GM23248 (cell line): Measurements from ENCODE around the gene FOXF2. TPM values are rescaled to one million over a fixed set of nuclear protein-coding genes. Genes with fewer than 3 reads are reported as not detected.

Source experiments
- DNase-seq: peaks from one replicate; pipeline ENCODE4 v3.0.0-alpha.2; 2015
- H2AFZ ChIP-seq: fragments of 200-600 bp; sonication (generic); 2 replicates; pipeline ENCODE4 v1.6.1; 2016; ENCODE audit warnings: antibody characterized with exemption
- H3F3A ChIP-seq: fragments of 200-600 bp; sonication (generic); 2 replicates; pipeline ENCODE4 v1.6.1; 2016; ENCODE audit warnings: mild to moderate bottlenecking, antibody characterized with exemption, mixed run types; ENCODE audit not compliant: insufficient read depth
- H3K27ac ChIP-seq: fragments of 200-600 bp; sonication (generic); 2 replicates; pipeline ENCODE4 v1.5.1; 2016; ENCODE audit warnings: mild to moderate bottlenecking
- H3K27me3 ChIP-seq: fragments of 200-600 bp; sonication (generic); replicated peaks from 2 replicates; pipeline ENCODE4 v1.6.1; 2016; ENCODE audit warnings: mild to moderate bottlenecking; ENCODE audit not compliant: insufficient read depth
- H3K36me3 ChIP-seq: fragments of 200-600 bp; sonication (generic); 2 replicates; pipeline ENCODE4 v1.6.1; 2016; ENCODE audit warnings: low read depth, mild to moderate bottlenecking
- H3K4me1 ChIP-seq: fragments of 200-600 bp; sonication (generic); 2 replicates; pipeline ENCODE4 v1.6.1; 2016; ENCODE audit warnings: mild to moderate bottlenecking; ENCODE audit not compliant: insufficient read depth
- H3K4me2 ChIP-seq: fragments of 200-600 bp; sonication (generic); one replicate; pipeline ENCODE4 v1.6.1; 2016; ENCODE audit warnings: mild to moderate bottlenecking; ENCODE audit not compliant: unreplicated experiment
- H3K4me3 ChIP-seq: fragments of 200-600 bp; sonication (generic); 2 replicates; pipeline ENCODE4 v1.5.1; 2016; ENCODE audit warnings: mild to moderate bottlenecking
- H3K79me2 ChIP-seq: fragments of 200-600 bp; sonication (generic); 2 replicates; pipeline ENCODE4 v1.6.1; 2016; ENCODE audit warnings: mild to moderate bottlenecking; ENCODE audit not compliant: insufficient read depth
- H3K9ac ChIP-seq: fragments of 200-600 bp; sonication (generic); 2 replicates; pipeline ENCODE4 v1.6.1; 2016; ENCODE audit warnings: mild to moderate bottlenecking
- H3K9me2 ChIP-seq: fragments of 200-600 bp; sonication (generic); 2 replicates; pipeline ENCODE4 v1.6.1; 2016; ENCODE audit warnings: mixed run types, mild to moderate bottlenecking, moderate library complexity; ENCODE audit not compliant: insufficient read depth
- H3K9me3 ChIP-seq: fragments of 200-600 bp; sonication (generic); one replicate; pipeline ENCODE4 v1.6.1; 2017; ENCODE audit warnings: low read depth
- H4K20me1 ChIP-seq: fragments of 200-600 bp; sonication (generic); 2 replicates; pipeline ENCODE4 v1.6.0; 2016; ENCODE audit not compliant: insufficient read depth
- EZH2 ChIP-seq: fragments of 200-600 bp; sonication (generic); IDR thresholded peaks from 2 replicates; pipeline ENCODE4 v1.6.1; 2018; ENCODE audit warnings: antibody characterized with exemption, mild to moderate bottlenecking; ENCODE audit not compliant: insufficient read depth, poor library complexity, severe bottlenecking
- EZH2phosphoT487 ChIP-seq: fragments of 200-600 bp; sonication (generic); IDR thresholded peaks from 2 replicates; pipeline ENCODE4 v1.6.1; 2018; ENCODE audit warnings: antibody characterized with exemption, moderate library complexity, mild to moderate bottlenecking, low read depth; ENCODE audit not compliant: insufficient read depth
- WGBS, 2 experiments: methylation state at CpG; one replicate each; pipeline ENCODE4 v1.1.6; 2015 to 2017; ENCODE audit warnings: low lambda C conversion rate in 2 of 2, low coverage in 1 of 2; ENCODE audit errors: missing lambda C conversion rate in 2 of 2; 5-methylcytosine and 5-hydroxymethylcytosine counted together
- in situ Hi-C: fragments of 300-500 bp; cut with MboI; formaldehyde crosslinking; loops from 2 replicates; pipeline ENCODE4 v1.15.0; 2020
- polyA plus RNA-seq: library from polyadenylated mRNA; unstranded; fragments of >200 nt; fragmentation: Nextera tagmentation; extraction: Ambion mirVana; gene quantifications from 2 replicates; pipeline ENCODE4 v1.2.1, GENCODE V29; 2016
- total RNA-seq: library from RNA; depleted of rRNA; stranded (reverse); fragments of >200 nt; shearing (Covaris generic); gene quantifications from 2 replicates; pipeline ENCODE4 v1.2.3, GENCODE V29; 2014

Gene FOXF2
- total and polyA plus RNA-seq, 2 experiments from 2014 or later: 2.7 to 8.3 TPM

DNA sequence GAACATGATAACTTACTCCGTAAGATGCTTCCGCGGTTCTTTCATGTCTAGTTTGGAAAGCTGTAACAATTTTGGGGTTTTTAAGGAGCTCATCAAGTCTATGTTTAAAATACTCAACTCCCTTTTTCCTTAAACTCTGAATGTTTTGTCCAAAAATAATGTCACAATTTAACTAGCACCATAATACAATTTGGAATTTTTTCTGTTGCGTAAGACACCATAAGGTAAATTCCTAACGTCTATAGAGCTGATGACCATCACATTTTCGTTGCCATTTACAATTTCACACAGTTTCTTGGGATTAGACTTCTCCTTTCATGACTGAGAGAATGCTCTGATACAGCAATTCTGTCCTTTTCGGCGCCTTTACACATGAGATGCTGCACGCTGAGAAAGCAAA lies 26.7 kb upstream of the FOXF2 start:
- H3K36me3 ChIP-seq: no peaks in the 10 kb centered on the region
- no peaks in the 10 kb centered on the region for H3K27me3 ChIP-seq
- H3K4me1 ChIP-seq: peaks cover 21% of the 10 kb centered on the region
- no peaks in the 10 kb centered on the region for H3K79me2 ChIP-seq
- 90 to 91% methylated on average over 9 of the region's 9 CpGs for WGBS, 2 experiments
- H3K4me3 ChIP-seq: no peak overlapping the region
- peaks cover 13% of the 10 kb centered on the region for H3F3A ChIP-seq
- no peak for TF ChIP-seq EZH2
- no peak for TF ChIP-seq EZH2phosphoT487
- no peaks in the 10 kb centered on the region for H3K9me2 ChIP-seq
- H3K4me2 ChIP-seq: no peak overlapping the region
- DNase-seq: no peak
- no peak overlapping the region for H2AFZ ChIP-seq
- H3K27ac ChIP-seq: no peak overlapping the region
- no peak overlapping the region for H3K9ac ChIP-seq
- no peaks in the 10 kb centered on the region for H4K20me1 ChIP-seq
- H3K9me3 ChIP-seq: no peaks in the 10 kb centered on the region
- in situ Hi-C loops: no loop called here

- Histone ChIP-seq H3F3A (peaks cover 13% of the 10 kb centered on the region), H4K20me1 (no peaks in the 10 kb centered on the region), H3K27me3 (no peaks in the 10 kb centered on the region), H3K4me3 (no peak overlapping the region), H3K79me2 (no peaks in the 10 kb centered on the region), H3K9me2 (no peaks in the 10 kb centered on the region), H2AFZ (peak overlapping the region; percentile 36; the same call in 1 of the 2 replicates), H3K27ac (peak overlapping the region; percentile 45; the same call in 1 of the 2 replicates), H3K4me1 (peaks cover 21% of the 10 kb centered on the region), H3K9me3 (no peaks in the 10 kb centered on the region), H3K9ac (no peak overlapping the region), H3K4me2 (no peak overlapping the region), H3K36me3 (no peaks in the 10 kb centered on the region)
- WGBS, 2 experiments: 74 to 77% methylated on average over 4 of the region's 4 CpGs
- TF ChIP-seq EZH2phosphoT487 (no peak), EZH2 (no peak)
- in situ Hi-C loops: no loop called here
- peak; percentile 17 for DNase-seq
Observed at GRCh38 chr6:1363298-1363697, 26.1 kb upstream of the FOXF2 start.

- Histone ChIP-seq H3K79me2 (no peaks in the 10 kb centered on the region), H3K9ac (no peak overlapping the region; the same call in 1 of the 2 replicates), H2AFZ (peak overlapping the region; percentile 36), H3K9me2 (no peaks in the 10 kb centered on the region), H3F3A (peaks cover 13% of the 10 kb centered on the region), H3K4me2 (peak overlapping the region; percentile 24), H3K4me3 (peak overlapping the region; percentile 27; the same call in 1 of the 2 replicates), H4K20me1 (no peaks in the 10 kb centered on the region), H3K36me3 (no peaks in the 10 kb centered on the region), H3K9me3 (no peaks in the 10 kb centered on the region), H3K27ac (peak overlapping the region; percentile 45), H3K27me3 (0 out of 2 replicates have a peak, but pooled peaks cover 3% of the 10 kb centered on the region), H3K4me1 (peaks cover 21% of the 10 kb centered on the region)
- WGBS, 2 experiments: 6 to 7% methylated on average over 16 of the region's 16 CpGs
- TF ChIP-seq EZH2phosphoT487 (no peak), EZH2 (no peak)
- peak; percentile 77 for DNase-seq
- in situ Hi-C loops: no loop called here
Observed at GRCh38 chr6:1363729-1364572, 25.4 kb upstream of the FOXF2 start.

- in situ Hi-C loops: no loop called here
- Histone ChIP-seq H2AFZ (peak overlapping the region; percentile 23; the same call in 1 of the 2 replicates), H3K9me3 (no peaks in the 10 kb centered on the region), H3K27me3 (0 out of 2 replicates have a peak, but pooled peaks cover 3% of the 10 kb centered on the region), H3K9me2 (no peaks in the 10 kb centered on the region), H3K36me3 (no peaks in the 10 kb centered on the region), H4K20me1 (no peaks in the 10 kb centered on the region), H3K27ac (peak overlapping the region; percentile 45), H3K79me2 (no peaks in the 10 kb centered on the region), H3K4me3 (0 out of 2 replicates have a peak overlapping the region, but pooled peaks have one; percentile 27), H3K4me2 (peak overlapping the region; percentile 24), H3K4me1 (peaks cover 21% of the 10 kb centered on the region), H3K9ac (no peak overlapping the region; the same call in 1 of the 2 replicates), H3F3A (peaks cover 13% of the 10 kb centered on the region)
- WGBS, 2 experiments: 63 to 74% methylated on average over 2 of the region's 2 CpGs
- no peak for TF ChIP-seq EZH2
- TF ChIP-seq EZH2phosphoT487: no peak
- peak; percentile 44 for DNase-seq
Observed at GRCh38 chr6:1364791-1365190, 24.6 kb upstream of the FOXF2 start.
